ENCODE results near the gene NECAB2. TPM values are rescaled to one million over a fixed set of nuclear protein-coding genes. Genes with fewer than 3 reads are reported as not detected.

The NECAB2 gene
- total and polyA plus RNA-seq, 2 experiments from 2014 or later = 1.2 TPM; not detected in 1

DNA sequence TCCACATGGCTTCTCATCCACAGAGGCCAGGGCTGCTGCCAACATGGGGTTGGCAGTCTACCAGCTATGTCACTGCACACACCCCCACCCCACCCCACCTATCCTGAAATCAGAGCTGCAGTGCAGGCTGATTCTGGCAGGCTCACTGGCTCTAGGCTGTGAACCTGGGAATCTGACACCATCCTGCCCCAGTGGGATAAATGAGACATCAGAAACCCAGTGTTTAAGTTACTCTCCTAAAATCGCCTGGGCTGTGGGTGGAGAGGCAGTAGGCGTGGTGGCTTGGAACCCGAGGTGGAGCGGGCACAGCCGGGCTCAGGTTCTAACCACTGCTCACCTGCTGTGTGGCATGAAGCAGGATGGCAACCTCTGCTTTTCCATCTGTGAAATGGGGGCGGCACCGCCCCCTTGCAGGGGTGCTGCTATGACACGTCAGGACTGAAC lies 69.0 kb downstream of the NECAB2 start:
- H4K20me1 ChIP-seq (ENCODE audit: insufficient read depth) = no peaks in the 10 kb centered on the region
- H3K27me3 ChIP-seq (replicated peaks; ENCODE audit: insufficient read depth) = peaks cover 42% of the 10 kb centered on the region
- no peak overlapping the region for H3K9ac ChIP-seq
- H3K79me2 ChIP-seq (ENCODE audit: insufficient read depth) = no peaks in the 10 kb centered on the region
- H3F3A ChIP-seq (ENCODE audit: insufficient read depth) = no peaks in the 10 kb centered on the region
- in situ Hi-C loops (cut with MboI) = no loop called here
- DNase-seq = no peak
- no peak overlapping the region for H3K4me3 ChIP-seq
- H3K9me3 ChIP-seq (ENCODE audit: low read depth) = no peaks in the 10 kb centered on the region
- H2AFZ ChIP-seq = no peak overlapping the region
- no peak for TF ChIP-seq EZH2 (IDR thresholded peaks at IDR 0.05; ENCODE audit: insufficient read depth, poor library complexity, severe bottlenecking)
- no peak for TF ChIP-seq EZH2phosphoT487 (IDR thresholded peaks at IDR 0.05; ENCODE audit: insufficient read depth, low read depth)
- whole genome bisulfite sequencing, 2 experiments (ENCODE audit: low coverage in 1 of 2, low lambda C conversion rate in 2 of 2, missing lambda C conversion rate in 2 of 2) = 74 to 75% methylated on average over 8 of the region's 8 CpGs
- H3K9me2 ChIP-seq (ENCODE audit: insufficient read depth) = no peaks in the 10 kb centered on the region
- H3K36me3 ChIP-seq (ENCODE audit: low read depth) = no peaks in the 10 kb centered on the region
- H3K27ac ChIP-seq = no peak overlapping the region
- H3K4me2 ChIP-seq (ENCODE audit: unreplicated experiment) = no peak overlapping the region
- no peaks in the 10 kb centered on the region for H3K4me1 ChIP-seq (ENCODE audit: insufficient read depth)

DNA sequence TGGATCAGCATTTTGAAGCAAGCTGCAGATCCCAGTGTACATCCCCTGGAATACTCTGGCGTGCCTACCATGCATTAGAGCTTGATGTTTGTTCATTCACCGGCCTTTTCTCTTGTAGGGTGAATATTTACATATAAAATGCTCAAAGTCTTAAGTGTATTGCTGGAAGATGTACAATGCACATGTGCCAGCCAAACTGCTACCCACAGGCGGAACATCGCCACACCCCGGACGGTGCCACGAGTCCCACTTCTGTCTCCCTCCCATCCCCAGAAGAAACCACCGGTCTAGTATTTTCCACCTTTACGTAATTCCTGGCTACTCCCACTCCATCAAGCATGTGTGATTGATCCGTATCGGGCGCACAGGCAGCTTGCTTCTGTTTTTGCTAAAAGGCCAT lies 70.4 kb downstream of the NECAB2 start:
- no peak overlapping the region for H3K27ac ChIP-seq
- 86 to 87% methylated on average over 12 of the region's 12 CpGs for WGBS, 2 experiments (ENCODE audit: low coverage in 1 of 2, low lambda C conversion rate in 2 of 2, missing lambda C conversion rate in 2 of 2)
- H3K9ac ChIP-seq = no peak overlapping the region
- no peaks in the 10 kb centered on the region for H4K20me1 ChIP-seq (ENCODE audit: insufficient read depth)
- no peaks in the 10 kb centered on the region for H3K9me3 ChIP-seq (ENCODE audit: low read depth)
- H3K79me2 ChIP-seq (ENCODE audit: insufficient read depth) = no peaks in the 10 kb centered on the region
- H3K36me3 ChIP-seq (ENCODE audit: low read depth) = no peaks in the 10 kb centered on the region
- H3K4me3 ChIP-seq = no peak overlapping the region
- no peaks in the 10 kb centered on the region for H3K4me1 ChIP-seq (ENCODE audit: insufficient read depth)
- no peak for TF ChIP-seq EZH2 (IDR thresholded peaks at IDR 0.05; ENCODE audit: insufficient read depth, poor library complexity, severe bottlenecking)
- TF ChIP-seq EZH2phosphoT487 (IDR thresholded peaks at IDR 0.05; ENCODE audit: insufficient read depth, low read depth) = no peak
- no peak overlapping the region for H2AFZ ChIP-seq
- no peaks in the 10 kb centered on the region for H3K9me2 ChIP-seq (ENCODE audit: insufficient read depth)
- DNase-seq = no peak
- no peak overlapping the region for H3K4me2 ChIP-seq (ENCODE audit: unreplicated experiment)
- in situ Hi-C loops (cut with MboI) = no loop called here
- H3K27me3 ChIP-seq (replicated peaks; ENCODE audit: insufficient read depth) = peaks cover 49% of the 10 kb centered on the region
- no peaks in the 10 kb centered on the region for H3F3A ChIP-seq (ENCODE audit: insufficient read depth)

DNA sequence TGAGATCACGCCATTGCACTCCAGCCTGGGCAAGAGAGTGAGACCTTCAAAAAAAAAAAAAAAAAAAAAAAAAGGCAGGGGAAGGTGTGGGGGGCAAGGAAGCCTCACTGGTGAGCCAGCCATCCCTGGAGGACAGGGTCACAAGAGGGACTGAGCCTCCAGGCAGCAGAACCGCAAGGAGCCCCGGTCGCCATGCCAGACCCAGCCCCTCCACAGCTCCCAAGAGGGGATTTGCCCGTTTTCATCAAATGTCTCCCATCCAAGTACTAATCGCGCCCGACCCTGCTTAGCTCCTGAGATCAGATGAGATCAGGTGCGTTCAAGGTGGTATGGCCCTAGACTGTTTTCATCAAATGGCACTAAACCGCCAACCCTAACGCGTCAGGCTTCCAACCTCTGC lies 71.7 kb downstream of the NECAB2 start:
- Histone ChIP-seq H3K9me2 (ENCODE audit: insufficient read depth) (no peaks in the 10 kb centered on the region), H3K4me2 (ENCODE audit: unreplicated experiment) (no peak overlapping the region), H3F3A (ENCODE audit: insufficient read depth) (no peaks in the 10 kb centered on the region), H3K27me3 (replicated peaks; ENCODE audit: insufficient read depth) (peaks cover 49% of the 10 kb centered on the region), H3K4me3 (no peak overlapping the region), H2AFZ (no peak overlapping the region), H3K4me1 (ENCODE audit: insufficient read depth) (no peaks in the 10 kb centered on the region), H3K9me3 (ENCODE audit: low read depth) (no peaks in the 10 kb centered on the region), H3K36me3 (ENCODE audit: low read depth) (no peaks in the 10 kb centered on the region), H3K27ac (no peak overlapping the region), H4K20me1 (ENCODE audit: insufficient read depth) (no peaks in the 10 kb centered on the region), H3K9ac (no peak overlapping the region), H3K79me2 (ENCODE audit: insufficient read depth) (no peaks in the 10 kb centered on the region)
- no peak for TF ChIP-seq EZH2 (IDR thresholded peaks at IDR 0.05; ENCODE audit: insufficient read depth, poor library complexity, severe bottlenecking)
- no peak for TF ChIP-seq EZH2phosphoT487 (IDR thresholded peaks at IDR 0.05; ENCODE audit: insufficient read depth, low read depth)
- no peak for DNase-seq
- in situ Hi-C loops (cut with MboI) = no loop called here
- 81% methylated on average over 9 to 12 of the region's 12 CpGs for WGBS, 2 experiments (ENCODE audit: low coverage in 1 of 2, low lambda C conversion rate in 2 of 2, missing lambda C conversion rate in 2 of 2)

DNA sequence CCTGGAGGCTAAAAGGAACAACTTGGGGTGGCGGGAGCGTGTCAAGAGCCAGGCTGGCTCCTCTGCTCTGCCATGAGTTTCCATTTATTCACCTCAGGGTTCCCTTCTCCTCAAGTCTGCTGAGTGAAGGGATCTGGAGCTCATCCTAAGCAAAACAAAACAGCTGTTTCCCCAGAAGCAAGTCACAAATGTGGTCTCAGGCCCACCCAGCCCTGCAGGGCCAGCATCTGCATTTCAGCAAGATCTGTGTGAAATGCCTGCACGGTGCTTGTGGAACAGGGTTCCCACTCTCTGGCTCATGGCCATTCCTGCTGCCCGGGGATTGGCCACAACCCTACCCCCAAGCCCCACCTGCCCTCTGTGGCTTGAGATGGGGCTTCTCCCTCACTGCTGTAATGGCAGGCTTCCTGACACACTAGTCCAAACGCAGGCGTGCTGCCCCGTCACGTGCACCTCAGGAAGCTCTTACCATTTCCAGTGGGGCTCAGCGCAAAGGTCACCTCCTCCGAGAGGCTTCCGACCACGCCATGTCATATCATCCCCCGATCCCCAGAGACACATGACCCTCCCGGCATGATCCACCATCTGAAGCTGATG lies 72.3 kb downstream of the NECAB2 start:
- in situ Hi-C loops (cut with MboI) = no loop called here
- Histone ChIP-seq H4K20me1 (ENCODE audit: insufficient read depth) (no peaks in the 10 kb centered on the region), H3K9me3 (ENCODE audit: low read depth) (no peaks in the 10 kb centered on the region), H3F3A (ENCODE audit: insufficient read depth) (no peaks in the 10 kb centered on the region), H3K4me3 (no peak overlapping the region), H3K4me2 (ENCODE audit: unreplicated experiment) (no peak overlapping the region), H3K9ac (no peak overlapping the region), H2AFZ (no peak overlapping the region; the same call in 1 of the 2 replicates), H3K79me2 (ENCODE audit: insufficient read depth) (no peaks in the 10 kb centered on the region), H3K27ac (no peak overlapping the region), H3K4me1 (ENCODE audit: insufficient read depth) (no peaks in the 10 kb centered on the region), H3K27me3 (replicated peaks; ENCODE audit: insufficient read depth) (peaks cover 46% of the 10 kb centered on the region), H3K9me2 (ENCODE audit: insufficient read depth) (no peaks in the 10 kb centered on the region), H3K36me3 (ENCODE audit: low read depth) (no peaks in the 10 kb centered on the region)
- 24 to 27% methylated on average over 14 of the region's 14 CpGs for WGBS, 2 experiments (ENCODE audit: low coverage in 1 of 2, low lambda C conversion rate in 2 of 2, missing lambda C conversion rate in 2 of 2)
- no peak for TF ChIP-seq EZH2 (IDR thresholded peaks at IDR 0.05; ENCODE audit: insufficient read depth, poor library complexity, severe bottlenecking)
- no peak for DNase-seq

Measured in GM23248 (cell line).